Measurements from ENCODE around the gene CTNND2.

CTNND2 gene

GRCh38 chr5:11672385-11673085 lies 231.7 kb downstream of the CTNND2 start:
- DNase-seq (ENCODE audit: low read depth), result no peak
- no peak for TF ChIP-seq CTCF (IDR thresholded peaks at IDR 0.05; ENCODE audit: low read depth, low read length, missing control alignments)
- H3K4me3 ChIP-seq (ENCODE audit: low read depth, low read length), result no peak overlapping the region

GRCh38 chr5:11658376-11658775 lies 245.9 kb downstream of the CTNND2 start:
- DNase-seq (ENCODE audit: low read depth), result no peak
- H3K4me3 ChIP-seq (ENCODE audit: low read depth, low read length), result no peak overlapping the region
- TF ChIP-seq CTCF (IDR thresholded peaks at IDR 0.05; ENCODE audit: low read depth, low read length, missing control alignments), result no peak

- H3K4me3 ChIP-seq (ENCODE audit: low read depth, low read length), result no peak overlapping the region
- TF ChIP-seq CTCF (IDR thresholded peaks at IDR 0.05; ENCODE audit: low read depth, low read length, missing control alignments), result no peak
- no peak for DNase-seq (ENCODE audit: low read depth)
These were observed 247.3 kb downstream of the CTNND2 start for GRCh38 chr5:11656916-11657315.

GRCh38 chr5:11655681-11656080 lies 248.6 kb downstream of the CTNND2 start:
- no peak overlapping the region for H3K4me3 ChIP-seq (ENCODE audit: low read depth, low read length)
- DNase-seq (ENCODE audit: low read depth), result no peak
- no peak for TF ChIP-seq CTCF (IDR thresholded peaks at IDR 0.05; ENCODE audit: low read depth, low read length, missing control alignments)

GRCh38 chr5:11650936-11651335 lies 253.3 kb downstream of the CTNND2 start:
- no peak overlapping the region for H3K4me3 ChIP-seq (ENCODE audit: low read depth, low read length)
- no peak for DNase-seq (ENCODE audit: low read depth)
- TF ChIP-seq CTCF (IDR thresholded peaks at IDR 0.05; ENCODE audit: low read depth, low read length, missing control alignments), result no peak

- TF ChIP-seq CTCF (IDR thresholded peaks at IDR 0.05; ENCODE audit: low read depth, low read length, missing control alignments), result no peak
- no peak for DNase-seq (ENCODE audit: low read depth)
- H3K4me3 ChIP-seq (ENCODE audit: low read depth, low read length), result no peak overlapping the region
These were observed 258.1 kb downstream of the CTNND2 start for GRCh38 chr5:11646141-11646540.

- H3K4me3 ChIP-seq (ENCODE audit: low read depth, low read length), result no peak overlapping the region
- DNase-seq (ENCODE audit: low read depth), result no peak
- no peak for TF ChIP-seq CTCF (IDR thresholded peaks at IDR 0.05; ENCODE audit: low read depth, low read length, missing control alignments)
These were observed 261.8 kb downstream of the CTNND2 start for GRCh38 chr5:11642438-11642837.

Measured in GM12864 (cell line).